SK-N-SH treated with all-trans-retinoic acid at 6 μM for 48 hours (cell line): Measurements from ENCODE around the gene MAPK8.

Source experiments
- ATAC-seq: fragments of 200-7000 bp; cut with Tn5 transposase; 3 replicates; pipeline ENCODE4 v1.9.1; 2020; ENCODE audit warnings: mild to moderate bottlenecking, moderate library complexity
- ARNTL ChIP-seq: fragments of 450-650 bp; formaldehyde crosslinking; IDR thresholded peaks from 2 replicates; pipeline ENCODE4 v1.5.0; 2020; ENCODE audit warnings: low read depth, mild to moderate bottlenecking, moderate library complexity, borderline replicate concordance
- BACH2 ChIP-seq: fragments of 250-450 bp; sonication (Bioruptor Pico); IDR thresholded peaks from 2 replicates; pipeline ENCODE4 v1.9.0; 2021; ENCODE audit warnings: mild to moderate bottlenecking, borderline replicate concordance
- CREB5 ChIP-seq: fragments of 250-450 bp; sonication (Bioruptor Pico); IDR thresholded peaks from 2 replicates; pipeline ENCODE4 v1.5.1; 2020; ENCODE audit warnings: low read depth, mild to moderate bottlenecking, moderate library complexity
- CSDC2 ChIP-seq: fragments of 250-450 bp; sonication (Bioruptor Pico); IDR thresholded peaks from 2 replicates; pipeline ENCODE4 v1.5.0; 2020; ENCODE audit warnings: mild to moderate bottlenecking, moderate library complexity
- CSRNP3 ChIP-seq: fragments of 250-450 bp; sonication (Bioruptor Pico); IDR thresholded peaks from 2 replicates; pipeline ENCODE4 v1.5.1; 2021; ENCODE audit warnings: mild to moderate bottlenecking, moderate library complexity
- GLIS3 ChIP-seq: fragments of 250-450 bp; sonication (Bioruptor Pico); IDR thresholded peaks from 2 replicates; pipeline ENCODE4 v1.5.0; 2020; ENCODE audit warnings: mild to moderate bottlenecking, moderate library complexity
- ISL1 ChIP-seq: fragments of 250-450 bp; sonication (Bioruptor Pico); IDR thresholded peaks from 2 replicates; pipeline ENCODE4 v2.1.2; 2022; ENCODE audit warnings: mild to moderate bottlenecking, moderate library complexity
- OSR1 ChIP-seq: fragments of 250-450 bp; sonication (Bioruptor Pico); IDR thresholded peaks from 2 replicates; pipeline ENCODE4 v1.8.0; 2022; ENCODE audit warnings: moderate library complexity, mild to moderate bottlenecking, inconsistent platforms
- PATZ1 ChIP-seq: fragments of 250-450 bp; sonication (Bioruptor Pico); IDR thresholded peaks from 2 replicates; pipeline ENCODE4 v1.8.0; 2020; ENCODE audit warnings: mild to moderate bottlenecking, moderate library complexity, borderline replicate concordance
- PPARA ChIP-seq: fragments of 250-450 bp; sonication (Bioruptor Pico); IDR thresholded peaks from 2 replicates; pipeline ENCODE4 v1.5.0; 2020; ENCODE audit warnings: mild to moderate bottlenecking, borderline replicate concordance
- RARB ChIP-seq: fragments of 250-450 bp; sonication (Bioruptor Pico); IDR thresholded peaks from 2 replicates; pipeline ENCODE4 v1.8.0; 2021; ENCODE audit warnings: mild to moderate bottlenecking, moderate library complexity
- SNAI2 ChIP-seq: fragments of 250-450 bp; sonication (Bioruptor Pico); IDR thresholded peaks from 2 replicates; pipeline ENCODE4 v1.5.0; 2020; ENCODE audit warnings: mild to moderate bottlenecking, moderate library complexity
- TCF4 ChIP-seq: fragments of 250-450 bp; sonication (Bioruptor Pico); IDR thresholded peaks from 2 replicates; pipeline ENCODE4 v1.8.0; 2021; ENCODE audit warnings: mild to moderate bottlenecking, moderate library complexity, borderline replicate concordance
- TOX ChIP-seq: fragments of 250-450 bp; sonication (Bioruptor Pico); IDR thresholded peaks from 2 replicates; pipeline ENCODE4 v1.8.0; 2021; ENCODE audit warnings: mild to moderate bottlenecking, moderate library complexity, borderline replicate concordance
- TSHZ2 ChIP-seq: fragments of 250-450 bp; sonication (Bioruptor Pico); IDR thresholded peaks from 2 replicates; pipeline ENCODE4 v1.5.0; 2020; ENCODE audit warnings: mild to moderate bottlenecking, moderate library complexity
- ZC3H10 ChIP-seq: fragments of 250-450 bp; sonication (Bioruptor Pico); IDR thresholded peaks from 2 replicates; pipeline ENCODE4 v1.5.1; 2021; ENCODE audit warnings: mild to moderate bottlenecking, moderate library complexity
- ZFP3 ChIP-seq: fragments of 250-450 bp; sonication (Bioruptor Pico); IDR thresholded peaks from 2 replicates; pipeline ENCODE4 v1.5.0; 2020; ENCODE audit warnings: mild to moderate bottlenecking, moderate library complexity
- ZFP30 ChIP-seq: fragments of 450-650 bp; formaldehyde crosslinking; IDR thresholded peaks from 2 replicates; pipeline ENCODE4 v1.5.0; 2022; ENCODE audit warnings: mild to moderate bottlenecking, moderate library complexity
- ZNF565 ChIP-seq: fragments of 450-650 bp; formaldehyde crosslinking; conservative IDR thresholded peaks from 2 replicates; pipeline ENCODE4 v1.5.0; 2020; ENCODE audit warnings: low read depth, mild to moderate bottlenecking, moderate library complexity
- ZNF70 ChIP-seq: fragments of 450-650 bp; formaldehyde crosslinking; IDR thresholded peaks from 2 replicates; pipeline ENCODE4 v1.5.0; 2020; ENCODE audit warnings: mild to moderate bottlenecking, moderate library complexity
- ZNF8 ChIP-seq: fragments of 450-650 bp; formaldehyde crosslinking; IDR thresholded peaks from 2 replicates; pipeline ENCODE4 v1.5.0; 2020; ENCODE audit warnings: mild to moderate bottlenecking, moderate library complexity

The MAPK8 gene

GRCh38 chr10:48299692-48300091 is 6.8 kb upstream of the MAPK8 start (continued):
- TF ChIP-seq TSHZ2 (CRISPR knock-in tag) (no peak), ZNF8 (CRISPR knock-in tag) (no peak), ZFP30 (CRISPR knock-in tag) (no peak), CREB5 (CRISPR knock-in tag) (no peak), SNAI2 (CRISPR knock-in tag) (no peak), PPARA (CRISPR knock-in tag) (no peak), ARNTL (CRISPR knock-in tag) (no peak), ISL1 (CRISPR knock-in tag) (no peak), ZNF565 (CRISPR knock-in tag) (no peak)
- TF ChIP-seq, all 23 proteins: peak for 0

GRCh38 chr10:48300556-48300955 is 5.9 kb upstream of the MAPK8 start:
- no peak for ATAC-seq
- TF ChIP-seq OSR1 (CRISPR knock-in tag) (no peak), ZFP30 (CRISPR knock-in tag) (no peak)
- TF ChIP-seq, all 23 proteins: peak for 0

GRCh38 chr10:48302515-48303476 is 3.7 kb upstream of the MAPK8 start:
- no peak for TF ChIP-seq RARB
- TF ChIP-seq TSHZ2 (CRISPR knock-in tag) = no peak
- no peak for TF ChIP-seq TOX (CRISPR knock-in tag)
- no peak for TF ChIP-seq CSRNP3 (CRISPR knock-in tag)
- no peak for TF ChIP-seq ISL1 (CRISPR knock-in tag)
- TF ChIP-seq CREB5 (CRISPR knock-in tag) = no peak
- no peak for TF ChIP-seq ZNF565 (CRISPR knock-in tag)
- TF ChIP-seq ZFP3 (CRISPR knock-in tag) = no peak
- TF ChIP-seq SNAI2 (CRISPR knock-in tag) = no peak
- TF ChIP-seq BACH2 (CRISPR knock-in tag) = no peak
- no peak for TF ChIP-seq ZNF8 (CRISPR knock-in tag)
- TF ChIP-seq CSDC2 = no peak
- no peak for TF ChIP-seq GLIS3
- TF ChIP-seq TCF4 (CRISPR knock-in tag) = no peak
- TF ChIP-seq ARNTL (CRISPR knock-in tag) = no peak
- no peak for TF ChIP-seq PATZ1 (CRISPR knock-in tag)
- TF ChIP-seq ZC3H10 (CRISPR knock-in tag) = no peak
- TF ChIP-seq OSR1 (CRISPR knock-in tag) = no peak
- no peak for TF ChIP-seq ZNF70 (CRISPR knock-in tag)
- TF ChIP-seq ZFP30 (CRISPR knock-in tag) = no peak
- no peak for ATAC-seq
